Testis (tissue), 3 donors: ENCODE results near the gene BMPR1A. TPM values are rescaled to one million over a fixed set of nuclear protein-coding genes. Genes with fewer than 3 reads are reported as not detected.
A peak's percentile ranks its signal among the peaks of the same experiment; 100 is the strongest.

Experiments used
- DNase-seq: peaks from one replicate; pipeline ENCODE4 v3.0.0-alpha.2; 2019
- H3K27ac ChIP-seq, 2 donors: fragments of 200-600 bp; sonication (generic); one replicate each; pipeline ENCODE4 v1.5.1; 2019
- H3K27me3 ChIP-seq: fragments of 200-600 bp; sonication (generic); one replicate; pipeline ENCODE4 v1.5.1; 2019
- H3K36me3 ChIP-seq: fragments of 200-600 bp; sonication (generic); one replicate; pipeline ENCODE4 v1.5.1; 2017; ENCODE audit warnings: low read depth; ENCODE audit errors: missing control alignments
- H3K4me1 ChIP-seq: fragments of 200-600 bp; sonication (generic); one replicate; pipeline ENCODE4 v1.5.1; 2019
- H3K4me3 ChIP-seq, 2 donors: fragments of 200-600 bp; sonication (generic); one replicate each; pipeline ENCODE4 v1.5.1; 2017 to 2019
- H3K9me3 ChIP-seq: fragments of 200-600 bp; sonication (generic); one replicate; pipeline ENCODE4 v1.5.1; 2017
- CTCF ChIP-seq, 3 experiments: fragments of 450-650 bp in 2 of 3; fragments of 200-600 bp in 1 of 3; sonication (generic) in 1 of 3; IDR thresholded peaks; one replicate each; pipeline ENCODE4 v1.5.1; 2016 to 2019; ENCODE audit warnings: antibody characterized with exemption in 3 of 3, mild to moderate bottlenecking in 2 of 3, moderate library complexity in 1 of 3
- POLR2A ChIP-seq: fragments of 450-650 bp; IDR thresholded peaks from one replicate; pipeline ENCODE4 v1.6.1; 2017; ENCODE audit warnings: antibody characterized with exemption, mild to moderate bottlenecking, moderate library complexity
- WGBS, 2 donors: methylation state at CpG; one replicate each; pipeline ENCODE4 v1.1.5; 2018; 5-methylcytosine and 5-hydroxymethylcytosine counted together
- intact Hi-C: fragments of 100-400 bp; cut with DNase I; formaldehyde crosslinking; loops from one replicate; pipeline ENCODE4 v1.15.1; 2023; ENCODE audit warnings: low total_unique reads
- polyA plus RNA-seq: library from polyadenylated mRNA; stranded (reverse); fragments of 350-450 nt; fragmentation: Illumina TruSeq; extraction: RNeasy Lipid Tissue Mini Kit (QIAGEN cat#74804); gene quantifications from one replicate; pipeline ENCODE4 v1.2.3, GENCODE V29; 2014; ENCODE audit warnings: low read depth, low replicate concordance; ENCODE audit not compliant: insufficient read depth
- total RNA-seq, 2 donors: library from RNA; depleted of rRNA; stranded (reverse); fragments of >200 nt; gene quantifications; one replicate each; pipeline ENCODE4 v1.2.3, GENCODE V29; 2016

Gene BMPR1A
- total and polyA plus RNA-seq, 3 donors from 2014 or later, result 19.5 to 51.1 (median 42.6) TPM

- Histone ChIP-seq H3K27ac (no peak overlapping the region), H3K4me1 (peaks cover 11% of the 10 kb centered on the region), H3K4me3 (no peak overlapping the region), H3K27me3 (no peaks in the 10 kb centered on the region), H3K36me3 (no peaks in the 10 kb centered on the region), H3K9me3 (no peaks in the 10 kb centered on the region)
- no peak for DNase-seq
- TF ChIP-seq POLR2A (no peak), CTCF (IDR thresholded peaks at IDR 0.05) (no peak)
- intact Hi-C loops, result no loop called here
- WGBS, 2 donors, result 62 to 64% methylated on average over 5 of the region's 5 CpGs
These were observed 47.5 kb upstream of the BMPR1A start for GRCh38 chr10:86708783-86709380.

GRCh38 chr10:86709396-86710185, 46.8 kb upstream of the BMPR1A start:
- intact Hi-C loops, result no loop called here
- Histone ChIP-seq H3K9me3 (no peaks in the 10 kb centered on the region), H3K27ac (no peak overlapping the region), H3K27me3 (no peaks in the 10 kb centered on the region), H3K36me3 (no peaks in the 10 kb centered on the region), H3K4me3 (no peak overlapping the region), H3K4me1 (peaks cover 11% of the 10 kb centered on the region)
- WGBS, 2 donors, result 83 to 84% methylated on average over 9 to 16 of the region's 16 CpGs
- no peak for DNase-seq
- TF ChIP-seq POLR2A (no peak), CTCF (IDR thresholded peaks at IDR 0.05) (no peak)

- TF ChIP-seq CTCF (IDR thresholded peaks at IDR 0.05) (peak; percentile 87 to 93 (median 92)), POLR2A (peak; percentile 34)
- Histone ChIP-seq H3K4me3 (peak overlapping the region; percentile 80 to 82), H3K27ac (peak overlapping the region; percentile 92 to 95), H3K9me3 (no peaks in the 10 kb centered on the region), H3K36me3 (no peaks in the 10 kb centered on the region), H3K4me1 (peaks cover 11% of the 10 kb centered on the region), H3K27me3 (no peaks in the 10 kb centered on the region)
- intact Hi-C loops, result no loop called here
- peak; percentile 89 for DNase-seq
- 5 to 14% methylated on average over 8 to 30 of the region's 46 CpGs for WGBS, 2 donors
These were observed 45.4 kb upstream of the BMPR1A start for GRCh38 chr10:86710987-86711512.

GRCh38 chr10:86711513-86712316, 44.7 kb upstream of the BMPR1A start:
- DNase-seq, result peak; percentile 74
- Histone ChIP-seq H3K4me3 (peak overlapping the region; percentile 80 to 82), H3K27me3 (no peaks in the 10 kb centered on the region), H3K27ac (peak overlapping the region; percentile 92 to 95), H3K4me1 (peaks cover 11% of the 10 kb centered on the region), H3K36me3 (no peaks in the 10 kb centered on the region), H3K9me3 (no peaks in the 10 kb centered on the region)
- intact Hi-C loops, result no loop called here
- TF ChIP-seq CTCF (IDR thresholded peaks at IDR 0.05), result peak in 1 of 3 experiments; percentile 4
- no peak for TF ChIP-seq POLR2A
- WGBS, 2 donors, result 1% methylated on average over 17 to 82 of the region's 82 CpGs
